ENCODE data around the gene TMBIM4. TPM values are rescaled to one million over a fixed set of nuclear protein-coding genes. Genes with fewer than 3 reads are reported as not detected.
"Not testable (repeated sequence)": the region's sequence is repeated elsewhere in the genome, so short reads cannot be mapped to it uniquely, and the experiment has no call there.

Gene TMBIM4, protein sequence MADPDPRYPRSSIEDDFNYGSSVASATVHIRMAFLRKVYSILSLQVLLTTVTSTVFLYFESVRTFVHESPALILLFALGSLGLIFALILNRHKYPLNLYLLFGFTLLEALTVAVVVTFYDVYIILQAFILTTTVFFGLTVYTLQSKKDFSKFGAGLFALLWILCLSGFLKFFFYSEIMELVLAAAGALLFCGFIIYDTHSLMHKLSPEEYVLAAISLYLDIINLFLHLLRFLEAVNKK
- polyA plus RNA-seq (2011; rRNA removed), result 108 and 184 TPM in 2 replicates
- 27.1 and 35.2 TPM in 2 replicates for polyA minus RNA-seq (2011; rRNA and poly(A)+ RNA removed)

DNA sequence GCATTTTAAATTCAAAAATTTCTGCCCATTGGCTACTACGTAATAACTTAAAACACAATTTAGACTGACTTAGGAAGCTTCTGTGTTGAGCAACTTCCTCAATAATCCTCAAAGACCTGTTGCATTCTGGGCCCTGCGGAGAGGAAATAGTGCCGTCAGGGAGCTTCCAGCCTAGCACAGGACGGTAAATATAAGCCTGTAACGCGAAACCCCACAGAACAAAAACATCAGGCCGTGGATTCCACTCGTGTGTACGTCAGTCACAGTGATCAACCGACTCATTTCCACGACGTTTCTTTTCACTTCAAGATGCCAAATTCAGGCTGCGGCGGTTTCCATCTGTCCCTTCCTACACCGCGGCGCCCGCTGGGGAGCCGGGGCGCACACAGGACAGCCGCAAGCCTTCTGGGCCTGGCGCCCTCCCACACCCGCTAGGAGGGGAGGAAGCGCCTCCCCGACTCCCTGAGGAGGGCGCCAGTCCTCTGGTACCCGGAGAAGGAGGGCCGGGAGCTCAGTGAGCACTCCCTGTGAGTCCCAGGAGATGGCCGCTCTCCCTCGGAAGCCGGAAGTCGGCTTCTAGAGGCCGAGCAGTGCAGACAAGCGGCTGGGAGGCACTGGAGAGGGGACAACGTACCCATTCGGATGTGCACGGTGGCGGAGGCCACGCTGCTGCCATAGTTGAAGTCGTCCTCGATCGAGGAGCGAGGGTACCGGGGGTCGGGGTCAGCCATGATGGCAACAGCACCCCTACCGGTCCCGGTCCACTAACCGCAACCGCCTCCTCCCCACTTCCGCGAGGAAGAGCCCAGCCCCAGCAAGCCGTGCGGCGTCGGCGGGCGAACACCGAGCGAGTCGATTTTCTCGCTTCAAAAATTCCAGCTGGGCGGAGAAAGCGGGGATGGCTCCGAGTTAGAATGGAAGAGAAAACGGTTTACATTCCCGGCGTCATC lies at the start of gene TMBIM4:
Gene TMBIM4 (minus strand): TSS at position 776 of the 950 bp plus-strand sequence. CDS start 45 bp downstream, at position 731.
- no peaks in the 10 kb centered on the region for H3K36me3 ChIP-seq (ENCODE audit: control insufficient read depth, insufficient read depth, low read length)
- POLR2A ChIA-PET, result interaction anchor here (0.5 to 0.9 kb wide), 10 partner anchors 12 to 1132 kb away, joined by 3 to 10 read pairs (median 4); no protein-coding TSS in a partner anchor
- peak; percentile 59 for DNase-seq (ENCODE audit: low read depth)
- H3K27me3 ChIP-seq (ENCODE audit: control insufficient read depth, insufficient read depth, low read length), result no peaks in the 10 kb centered on the region
- TF ChIP-seq, protein P1, sequence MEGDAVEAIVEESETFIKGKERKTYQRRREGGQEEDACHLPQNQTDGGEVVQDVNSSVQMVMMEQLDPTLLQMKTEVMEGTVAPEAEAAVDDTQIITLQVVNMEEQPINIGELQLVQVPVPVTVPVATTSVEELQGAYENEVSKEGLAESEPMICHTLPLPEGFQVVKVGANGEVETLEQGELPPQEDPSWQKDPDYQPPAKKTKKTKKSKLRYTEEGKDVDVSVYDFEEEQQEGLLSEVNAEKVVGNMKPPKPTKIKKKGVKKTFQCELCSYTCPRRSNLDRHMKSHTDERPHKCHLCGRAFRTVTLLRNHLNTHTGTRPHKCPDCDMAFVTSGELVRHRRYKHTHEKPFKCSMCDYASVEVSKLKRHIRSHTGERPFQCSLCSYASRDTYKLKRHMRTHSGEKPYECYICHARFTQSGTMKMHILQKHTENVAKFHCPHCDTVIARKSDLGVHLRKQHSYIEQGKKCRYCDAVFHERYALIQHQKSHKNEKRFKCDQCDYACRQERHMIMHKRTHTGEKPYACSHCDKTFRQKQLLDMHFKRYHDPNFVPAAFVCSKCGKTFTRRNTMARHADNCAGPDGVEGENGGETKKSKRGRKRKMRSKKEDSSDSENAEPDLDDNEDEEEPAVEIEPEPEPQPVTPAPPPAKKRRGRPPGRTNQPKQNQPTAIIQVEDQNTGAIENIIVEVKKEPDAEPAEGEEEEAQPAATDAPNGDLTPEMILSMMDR (IDR thresholded peaks at IDR 0.05; ENCODE audit: insufficient read depth, low read depth, low read length), result peak; percentile 50
- peak within 1 kb of the TSS; percentile 91 for H3K4me3 ChIP-seq (ENCODE audit: low read depth, low read length)
- CTCF ChIA-PET, result interaction anchor here (0.6 to 1.8 kb wide), 15 partner anchors 12 to 523 kb away, joined by 3 to 9 read pairs (median 3); no protein-coding TSS in a partner anchor

DNA sequence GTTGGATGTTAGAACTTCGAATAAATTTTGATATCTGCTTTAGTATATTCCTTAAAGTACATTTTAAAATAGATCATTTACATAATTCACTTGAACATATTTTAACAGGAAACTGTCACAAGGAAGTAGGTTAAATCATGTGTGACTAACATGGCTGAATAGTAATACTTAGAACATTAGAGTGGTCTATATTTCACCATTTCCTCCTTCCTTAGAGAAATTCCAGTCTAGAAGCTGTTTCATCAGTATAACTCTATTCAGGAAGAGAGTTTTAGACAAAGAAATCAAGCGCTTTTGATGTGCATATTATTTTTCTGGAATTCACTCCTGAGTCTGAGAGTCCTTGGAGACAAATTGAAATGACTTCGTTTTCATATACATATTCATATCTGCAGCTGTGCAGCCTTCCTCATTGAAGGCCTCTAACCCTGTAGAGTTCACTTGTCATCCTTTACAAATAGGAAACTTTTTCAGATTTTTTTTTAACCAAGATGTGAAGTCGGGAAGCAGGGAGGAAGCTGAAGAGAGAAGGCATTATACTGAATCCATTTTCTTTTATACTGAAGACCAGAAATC lies 47.6 kb upstream of the TMBIM4 start:
- TF ChIP-seq, protein P1 (IDR thresholded peaks at IDR 0.05; ENCODE audit: insufficient read depth, low read depth, low read length), result no peak
- H3K4me3 ChIP-seq (ENCODE audit: low read depth, low read length), result no peak overlapping the region
- ChIA-PET CTCF (interaction anchor here (0.6 to 0.9 kb wide), 2 partner anchors 12 to 17 kb away, joined by 3 to 4 read pairs; no protein-coding TSS in a partner anchor), POLR2A (no interaction called here)
- H3K36me3 ChIP-seq (ENCODE audit: control insufficient read depth, insufficient read depth, low read length), result no peaks in the 10 kb centered on the region
- no peak for DNase-seq (ENCODE audit: low read depth)
- no peaks in the 10 kb centered on the region for H3K27me3 ChIP-seq (ENCODE audit: control insufficient read depth, insufficient read depth, low read length)

DNA sequence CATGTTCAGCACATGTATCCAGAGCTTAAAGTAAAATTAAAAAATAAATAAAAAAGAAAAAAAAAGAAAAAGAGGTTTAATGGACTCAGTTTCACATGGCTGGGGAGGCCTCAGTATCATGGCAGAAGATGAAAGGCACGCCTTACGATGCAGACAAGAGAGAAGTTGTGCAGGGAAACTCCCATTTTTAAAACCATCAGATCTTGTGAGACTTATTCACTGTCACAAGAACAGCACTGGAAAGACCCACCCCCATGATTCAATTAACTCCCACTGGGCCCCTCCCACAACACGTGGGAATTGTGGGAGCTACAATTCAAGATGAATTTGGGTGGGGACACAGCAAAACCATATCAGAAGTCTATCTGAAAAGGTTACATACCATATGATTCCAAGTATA lies 43.2 kb upstream of the TMBIM4 start:
- H3K27me3 ChIP-seq (ENCODE audit: control insufficient read depth, insufficient read depth, low read length); H3K4me3 ChIP-seq (ENCODE audit: low read depth, low read length); H3K36me3 ChIP-seq (ENCODE audit: control insufficient read depth, insufficient read depth, low read length); DNase-seq (ENCODE audit: low read depth); POLR2A ChIA-PET: not testable (repeated sequence)
- CTCF ChIA-PET, result interaction anchor here (1.2 kb wide), 1 partner anchor 13 kb away, joined by 3 read pairs; no protein-coding TSS in a partner anchor

DNA sequence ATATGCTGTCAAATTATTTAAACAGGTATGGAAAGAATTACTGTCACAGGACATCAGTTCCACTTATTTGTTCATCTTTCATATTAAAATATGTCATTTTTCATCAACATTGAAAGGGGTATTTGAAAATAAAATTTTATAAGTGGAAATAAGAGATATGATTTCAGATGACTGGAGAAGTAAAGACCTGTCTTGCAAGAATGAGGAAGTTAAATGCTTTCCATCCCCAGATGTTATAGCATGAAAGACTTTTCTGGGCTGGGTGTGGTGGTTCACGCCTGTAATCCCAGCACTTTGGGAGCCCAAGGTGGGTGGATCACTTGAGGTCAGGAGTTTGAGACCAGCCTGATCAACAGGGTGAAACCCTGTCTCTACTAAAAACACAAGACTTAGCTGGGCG lies 41.8 kb upstream of the TMBIM4 start:
- DNase-seq (ENCODE audit: low read depth); H3K4me3 ChIP-seq (ENCODE audit: low read depth, low read length); H3K36me3 ChIP-seq (ENCODE audit: control insufficient read depth, insufficient read depth, low read length); H3K27me3 ChIP-seq (ENCODE audit: control insufficient read depth, insufficient read depth, low read length); POLR2A ChIA-PET; CTCF ChIA-PET: not testable (repeated sequence)

DNA sequence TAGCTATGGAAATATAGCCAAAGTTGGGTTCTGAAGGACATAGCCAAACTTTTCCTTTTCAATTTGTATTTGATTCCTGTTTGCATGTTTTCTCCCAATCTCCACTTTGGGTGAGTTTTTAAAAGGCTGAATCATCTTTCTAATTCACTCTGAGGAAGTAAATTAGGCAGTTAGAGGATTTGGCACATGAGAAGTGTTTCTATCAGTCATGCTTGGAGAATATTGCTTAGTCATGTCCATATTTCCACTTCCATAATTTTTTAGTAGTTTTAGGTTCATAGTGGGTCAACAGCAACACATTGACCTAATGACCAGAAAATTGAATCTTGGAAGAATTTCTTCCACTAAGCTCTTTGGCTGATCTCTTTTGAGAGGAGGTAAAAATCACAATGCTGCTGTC lies 41.0 kb upstream of the TMBIM4 start:
- Histone ChIP-seq H3K4me3 (ENCODE audit: low read depth, low read length) (no peak overlapping the region), H3K36me3 (ENCODE audit: control insufficient read depth, insufficient read depth, low read length) (no peaks in the 10 kb centered on the region; the same call in 1 of the 2 replicates), H3K27me3 (ENCODE audit: control insufficient read depth, insufficient read depth, low read length) (no peaks in the 10 kb centered on the region)
- ChIA-PET CTCF (no interaction called here), POLR2A (no interaction called here)
- no peak for DNase-seq (ENCODE audit: low read depth)
- TF ChIP-seq, protein P1 (IDR thresholded peaks at IDR 0.05; ENCODE audit: insufficient read depth, low read depth, low read length), result no peak

DNA sequence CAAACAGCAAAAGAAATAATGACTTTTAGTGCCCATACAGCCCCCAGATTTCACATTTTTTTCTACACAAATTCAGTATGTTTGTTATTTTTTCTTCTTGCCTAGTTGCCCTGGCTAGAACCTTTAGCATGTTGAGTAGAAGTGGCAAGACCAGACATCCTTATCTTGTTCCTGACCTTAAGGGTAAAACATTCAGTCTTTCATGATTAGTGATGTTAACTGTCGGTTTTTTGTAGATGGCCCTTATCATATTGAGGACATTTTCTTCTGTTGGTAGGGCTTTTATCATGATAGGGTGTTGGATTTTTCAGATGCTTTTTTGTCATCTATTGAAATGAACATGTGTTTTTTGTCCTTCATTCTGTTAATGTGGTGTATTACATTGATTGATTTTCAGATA lies 36.3 kb upstream of the TMBIM4 start:
- Histone ChIP-seq H3K36me3 (ENCODE audit: control insufficient read depth, insufficient read depth, low read length) (no peaks in the 10 kb centered on the region), H3K4me3 (ENCODE audit: low read depth, low read length) (no peak overlapping the region), H3K27me3 (ENCODE audit: control insufficient read depth, insufficient read depth, low read length) (no peaks in the 10 kb centered on the region)
- no peak for DNase-seq (ENCODE audit: low read depth)
- ChIA-PET POLR2A (no interaction called here), CTCF (no interaction called here)
- TF ChIP-seq, protein P1 (IDR thresholded peaks at IDR 0.05; ENCODE audit: insufficient read depth, low read depth, low read length), result no peak

Data from BJ (cell line).